Tibial artery (tissue), 4 donors: ENCODE data around the gene GPER1.

Source experiments
- DNase-seq, 2 donors: peaks; one replicate each; pipeline ENCODE4 v3.0.0-alpha.2; 2019
- H3K27ac ChIP-seq, 2 donors: fragments of 200-600 bp; sonication (generic) in 1 of 2; 1 replicate in 1 of 2; 2 replicates in 1 of 2; pipeline ENCODE4 v1.5.1; 2018 to 2019; ENCODE audit warnings: mild to moderate bottlenecking in 1 of 2
- H3K27me3 ChIP-seq, 2 donors: fragments of 200-600 bp; sonication (generic) in 1 of 2; one replicate each; pipeline versions ENCODE4 v1.5.1 to v1.6.0; 2016 to 2019
- H3K36me3 ChIP-seq, 3 donors: fragments of 200-600 bp; sonication (generic) in 2 of 3; one replicate each; pipeline ENCODE4 v1.5.1; 2016 to 2019; ENCODE audit warnings: mild to moderate bottlenecking in 2 of 3
- H3K4me1 ChIP-seq, 4 donors: fragments of 200-600 bp; sonication (generic) in 2 of 4; 1 replicate in 3 of 4; 2 replicates in 1 of 4; pipeline ENCODE4 v1.5.1; 2016 to 2019
- H3K4me3 ChIP-seq, 2 donors: fragments of 200-600 bp; sonication (generic) in 1 of 2; 1 replicate in 1 of 2; 2 replicates in 1 of 2; pipeline ENCODE4 v1.5.1; 2018 to 2019; ENCODE audit warnings: mild to moderate bottlenecking in 2 of 2
- H3K9me3 ChIP-seq, 3 donors: fragments of 200-600 bp; sonication (generic) in 1 of 3; one replicate each; pipeline ENCODE4 v1.5.1; 2016 to 2019
- CTCF ChIP-seq, 2 experiments: fragments of 200-600 bp in 1 of 2; fragments of 450-650 bp in 1 of 2; IDR thresholded peaks; one replicate each; pipeline ENCODE4 v1.5.1; 2017 to 2019; ENCODE audit warnings: antibody characterized with exemption in 2 of 2, mild to moderate bottlenecking in 1 of 2, moderate library complexity in 1 of 2
- intact Hi-C: fragments of 100-400 bp; cut with DNase I; formaldehyde crosslinking; loops from one replicate; pipeline ENCODE4 v1.15.0; 2023; ENCODE audit warnings: low total_unique reads

The GPER1 gene

GRCh38 chr7:1080252-1080920 lies 7.5 kb upstream of the GPER1 start:
- no peaks in the 10 kb centered on the region for H3K27me3 ChIP-seq
- intact Hi-C loops, result no loop called here
- no peaks in the 10 kb centered on the region for H3K36me3 ChIP-seq
- DNase-seq, result no peak
- no peak overlapping the region for H3K27ac ChIP-seq
- H3K4me1 ChIP-seq, result peaks cover 0 to 14% (median 8%) of the 10 kb centered on the region in 4 donors
- H3K9me3 ChIP-seq, result no peaks in the 10 kb centered on the region
- no peak overlapping the region for H3K4me3 ChIP-seq
- TF ChIP-seq CTCF (IDR thresholded peaks at IDR 0.05), result no peak

- H3K4me1 ChIP-seq, result peaks cover 0 to 19% (median 11%) of the 10 kb centered on the region in 4 donors
- H3K27me3 ChIP-seq, result no peaks in the 10 kb centered on the region
- TF ChIP-seq CTCF (IDR thresholded peaks at IDR 0.05), result no peak
- no peak overlapping the region for H3K27ac ChIP-seq
- no peaks in the 10 kb centered on the region for H3K36me3 ChIP-seq
- intact Hi-C loops, result no loop called here
- no peak for DNase-seq
- H3K9me3 ChIP-seq, result no peaks in the 10 kb centered on the region
- no peak overlapping the region for H3K4me3 ChIP-seq
Observed at GRCh38 chr7:1080921-1081255, 7.0 kb upstream of the GPER1 start.

- H3K9me3 ChIP-seq, result no peaks in the 10 kb centered on the region
- no peaks in the 10 kb centered on the region for H3K27me3 ChIP-seq
- intact Hi-C loops, result no loop called here
- H3K36me3 ChIP-seq, result no peaks in the 10 kb centered on the region
- DNase-seq, result no peak
- no peak overlapping the region for H3K27ac ChIP-seq
- H3K4me3 ChIP-seq, result no peak overlapping the region
- no peak for TF ChIP-seq CTCF (IDR thresholded peaks at IDR 0.05)
- H3K4me1 ChIP-seq, result peaks cover 0 to 19% (median 13%) of the 10 kb centered on the region in 4 donors
Observed at GRCh38 chr7:1081336-1081735, 6.6 kb upstream of the GPER1 start.

GRCh38 chr7:1081931-1082401 lies 5.9 kb upstream of the GPER1 start:
- Histone ChIP-seq H3K27ac (no peak overlapping the region), H3K27me3 (no peaks in the 10 kb centered on the region), H3K4me3 (no peak overlapping the region), H3K9me3 (no peaks in the 10 kb centered on the region), H3K4me1 (peaks cover 0 to 19% (median 15%) of the 10 kb centered on the region in 4 donors), H3K36me3 (no peaks in the 10 kb centered on the region)
- intact Hi-C loops, result no loop called here
- DNase-seq, result no peak
- TF ChIP-seq CTCF (IDR thresholded peaks at IDR 0.05), result no peak

GRCh38 chr7:1083729-1084657 lies 3.9 kb upstream of the GPER1 start:
- intact Hi-C loops, result no loop called here

More at GRCh38 chr7:1083729-1084657, 3.9 kb upstream of the GPER1 start:
- no peak for TF ChIP-seq CTCF (IDR thresholded peaks at IDR 0.05)
- DNase-seq, result no peak
- Histone ChIP-seq H3K4me3 (no peak overlapping the region), H3K4me1 (peaks cover 0 to 38% (median 32%) of the 10 kb centered on the region in 4 donors), H3K27ac (no peak overlapping the region), H3K36me3 (no peaks in the 10 kb centered on the region), H3K27me3 (no peaks in the 10 kb centered on the region), H3K9me3 (no peaks in the 10 kb centered on the region)
